Brain pericyte (primary cell): ENCODE data around the gene CTIF.

Experiments
- DNase-seq: peaks from one replicate; pipeline ENCODE4 v3.0.0-alpha.2; 2012; ENCODE audit warnings: low read depth, low spot score

The CTIF gene

DNA sequence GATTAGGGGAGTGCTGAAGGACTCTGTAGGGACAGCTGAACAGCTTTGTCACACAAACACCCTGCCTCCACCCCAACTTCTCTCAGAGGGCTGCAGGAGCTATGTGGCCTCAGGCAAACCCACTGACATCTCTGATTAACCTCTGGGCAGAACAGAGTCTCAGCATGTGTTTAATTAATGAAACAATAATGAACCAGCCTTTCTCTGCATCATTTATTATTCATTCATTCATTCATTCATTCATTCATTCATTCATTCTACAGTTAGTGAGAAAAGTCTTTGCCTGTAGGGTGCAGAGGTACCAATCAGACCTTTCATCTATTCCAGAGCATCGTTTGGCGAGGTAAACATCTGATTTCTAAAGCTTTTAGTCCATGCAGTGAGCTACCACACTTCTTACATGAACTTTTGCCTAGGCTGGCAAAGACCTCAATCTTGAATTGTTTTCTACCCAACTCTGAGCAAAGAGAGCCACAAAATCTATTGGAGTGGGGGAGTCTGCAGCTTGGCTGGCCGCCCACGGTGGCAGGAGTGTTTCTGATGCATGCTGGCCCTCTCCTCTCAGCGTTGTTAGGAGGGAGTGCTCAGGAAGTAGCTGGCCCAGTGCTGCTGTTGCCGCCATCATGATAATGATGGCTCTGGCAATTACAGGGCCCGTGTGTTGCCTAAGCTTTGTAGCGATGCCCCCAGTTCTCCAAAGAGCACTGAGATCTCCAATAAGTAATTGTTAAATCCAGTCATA, 213.1 kb downstream of the CTIF start:
- DNase-seq: no peak

- no peak for DNase-seq
These were observed 213.6 kb downstream of the CTIF start for GRCh38 chr18:48752478-48752877.

GRCh38 chr18:48752928-48753327, 214.1 kb downstream of the CTIF start:
- DNase-seq: no peak

GRCh38 chr18:48753691-48754090, 214.9 kb downstream of the CTIF start:
- DNase-seq: no peak

- DNase-seq: no peak
These were observed 215.7 kb downstream of the CTIF start for GRCh38 chr18:48754559-48754958.

- no peak for DNase-seq
These were observed 216.2 kb downstream of the CTIF start for GRCh38 chr18:48754993-48755473.

- DNase-seq: no peak
These were observed 217.8 kb downstream of the CTIF start for GRCh38 chr18:48756511-48757226.

DNA sequence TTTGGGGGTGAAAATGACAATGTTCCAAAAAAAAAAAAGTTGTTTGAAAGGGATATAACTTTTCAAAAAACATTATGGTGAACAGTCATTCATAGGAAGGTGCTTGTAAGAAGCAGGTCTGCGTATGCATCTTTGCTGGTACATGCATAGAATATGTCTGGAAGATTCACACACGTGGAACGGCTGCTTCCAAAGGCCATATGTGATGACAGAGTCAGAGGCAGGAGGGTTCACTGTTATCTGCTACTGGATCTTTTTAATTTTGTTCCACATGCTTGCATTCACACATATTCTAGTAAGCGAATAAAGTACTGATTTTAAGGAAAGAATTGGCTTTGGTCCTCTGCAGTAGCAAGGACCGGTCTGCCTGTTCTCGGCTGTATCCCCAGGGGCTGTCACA, 218.5 kb downstream of the CTIF start:
- no peak for DNase-seq

DNA sequence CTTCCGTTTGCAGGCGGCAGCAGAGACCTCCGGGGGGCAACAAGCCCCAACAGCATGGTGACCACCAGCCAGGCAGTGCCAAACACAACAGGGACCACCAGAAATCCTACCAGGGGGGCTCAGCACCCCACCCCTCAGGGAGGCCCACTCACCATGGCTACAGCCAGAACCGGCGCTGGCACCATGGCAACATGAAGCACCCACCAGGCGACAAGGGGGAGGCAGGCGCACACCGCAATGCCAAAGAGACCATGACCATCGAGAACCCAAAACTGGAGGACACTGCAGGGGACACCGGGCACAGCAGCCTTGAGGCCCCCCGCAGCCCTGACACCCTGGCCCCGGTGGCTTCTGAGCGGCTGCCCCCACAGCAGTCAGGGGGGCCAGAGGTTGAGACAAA, 219.1 kb downstream of the CTIF start:
- DNase-seq: no peak

GRCh38 chr18:48761582-48761981, 222.8 kb downstream of the CTIF start:
- no peak for DNase-seq

DNA sequence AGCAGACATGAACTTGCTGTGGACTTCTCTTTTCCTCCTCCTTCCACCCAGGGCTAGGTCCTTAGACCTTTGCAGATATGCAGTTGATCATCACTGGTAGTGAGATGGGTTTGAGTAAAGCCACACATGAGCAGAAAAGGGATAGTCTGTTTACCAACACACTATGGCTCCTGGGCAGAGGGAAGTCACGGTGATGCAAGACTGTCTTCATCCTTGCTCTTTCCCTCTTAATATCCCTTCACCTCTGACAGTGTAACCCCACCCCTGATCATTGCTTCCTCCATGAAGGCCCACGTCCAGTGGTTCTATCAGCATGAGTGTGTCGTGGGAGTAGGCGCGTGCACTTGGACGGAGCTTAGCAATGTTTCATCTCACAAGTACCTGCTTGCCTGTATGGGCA, 223.2 kb downstream of the CTIF start:
- no peak for DNase-seq

GRCh38 chr18:48762836-48763718, 224.2 kb downstream of the CTIF start:
- DNase-seq: no peak

GRCh38 chr18:48763719-48764100, 224.9 kb downstream of the CTIF start:
- no peak for DNase-seq

- DNase-seq: no peak
These were observed 226.2 kb downstream of the CTIF start for GRCh38 chr18:48765053-48765452.

- no peak for DNase-seq
These were observed 227.2 kb downstream of the CTIF start for GRCh38 chr18:48766026-48766425.

- DNase-seq: no peak
These were observed 227.7 kb downstream of the CTIF start for GRCh38 chr18:48766487-48766886.

DNA sequence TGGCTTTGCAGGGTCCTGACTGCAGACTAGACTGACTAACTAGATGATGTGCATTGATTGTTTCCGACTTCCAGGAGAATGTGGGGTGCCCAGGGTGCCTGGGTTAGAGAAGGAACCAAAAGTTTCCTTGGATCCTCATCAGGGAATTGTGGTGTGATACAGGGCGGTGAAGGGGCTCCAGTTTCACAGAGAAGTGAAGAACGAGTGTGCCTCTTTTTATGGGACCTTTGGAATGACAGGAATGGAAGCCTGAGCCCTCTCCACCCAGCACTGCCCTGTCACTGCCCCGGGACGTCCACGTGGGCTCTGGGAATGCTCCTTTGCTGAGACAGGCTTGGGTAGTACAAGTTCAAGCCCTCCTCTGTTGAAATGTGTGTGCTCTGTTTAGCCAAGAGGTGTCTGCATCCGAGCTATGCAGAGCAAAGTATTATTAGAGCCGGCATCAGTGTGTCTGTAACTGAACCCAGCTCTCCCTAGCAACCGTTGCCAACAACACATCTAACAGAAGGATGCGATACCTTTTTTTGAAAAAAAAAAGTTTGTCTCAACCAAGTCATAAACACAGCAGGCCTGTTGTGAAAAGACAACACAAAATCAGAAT, 228.4 kb downstream of the CTIF start:
- no peak for DNase-seq

- DNase-seq: no peak
These were observed 230.3 kb downstream of the CTIF start for GRCh38 chr18:48769006-48769636.

DNA sequence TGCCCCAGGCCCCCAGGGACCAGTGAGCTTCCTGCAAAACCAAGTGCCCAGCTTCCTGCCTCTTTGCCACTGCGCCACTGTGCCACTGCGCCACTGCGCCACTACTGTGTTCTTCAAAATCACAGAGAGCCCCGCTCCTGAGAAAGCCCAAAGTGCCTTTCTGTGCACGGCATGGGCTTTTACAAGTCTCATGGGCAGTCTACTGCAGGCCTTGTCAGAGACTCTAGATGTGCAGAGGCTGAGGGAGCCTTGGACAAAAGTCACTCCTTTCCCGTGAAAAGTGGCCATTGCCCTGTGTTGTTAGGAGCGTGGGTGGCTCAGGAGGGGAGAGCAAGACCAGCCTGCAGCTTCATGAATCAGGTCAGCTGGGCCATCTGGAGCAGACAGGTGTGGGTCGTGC, 231.4 kb downstream of the CTIF start:
- no peak for DNase-seq

DNA sequence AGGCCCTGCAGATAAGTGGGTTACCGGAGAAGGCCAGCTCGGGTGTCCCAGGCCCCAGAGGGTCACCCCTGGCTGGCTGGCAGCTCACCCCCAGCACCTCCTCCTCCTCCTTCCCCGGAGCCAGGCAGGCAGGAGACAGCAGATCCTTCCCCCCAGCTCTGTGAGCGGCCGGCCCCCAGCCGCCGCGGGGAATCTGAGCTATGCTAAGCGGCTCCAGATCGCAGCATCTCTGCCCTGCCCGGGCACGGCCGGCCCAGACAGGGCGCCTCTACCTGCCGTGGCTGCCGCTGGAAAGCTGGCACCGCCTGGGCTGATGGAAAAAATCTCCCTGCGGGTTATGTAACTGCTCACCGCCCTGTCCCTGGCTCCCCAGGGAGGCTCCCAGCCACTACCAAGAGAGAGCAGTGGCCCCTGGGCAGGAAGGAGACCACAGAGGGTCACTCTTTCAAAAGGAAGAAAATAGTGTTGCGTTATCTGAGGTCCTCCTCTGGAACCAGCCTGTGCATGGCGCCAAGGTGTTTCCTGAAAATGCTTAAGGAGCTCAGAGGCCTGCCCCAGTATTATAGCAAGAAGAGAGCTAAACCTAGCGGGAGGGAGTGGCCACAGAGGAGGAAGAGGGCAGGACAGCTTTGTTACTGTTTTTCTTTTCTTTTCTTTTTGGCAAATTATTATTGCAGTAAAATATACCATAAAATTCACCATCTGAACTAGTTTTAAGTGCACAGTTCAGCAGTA, 233.0 kb downstream of the CTIF start:
- DNase-seq: no peak

GRCh38 chr18:48772457-48772856, 233.6 kb downstream of the CTIF start:
- no peak for DNase-seq
